GM18508 (cell line): ENCODE results near the gene TMEM168.
"Not testable (repeated sequence)": the region's sequence is repeated elsewhere in the genome, so short reads cannot be mapped to it uniquely, and the experiment has no call there.

Source experiments
- ATAC-seq: cut with Tn5 transposase; IDR thresholded peaks from one replicate; pipeline ENCODE4 v1.9.1; 2021; ENCODE audit warnings: moderate number of reproducible peaks; ENCODE audit not compliant: insufficient read depth, unreplicated experiment

The TMEM168 gene

DNA sequence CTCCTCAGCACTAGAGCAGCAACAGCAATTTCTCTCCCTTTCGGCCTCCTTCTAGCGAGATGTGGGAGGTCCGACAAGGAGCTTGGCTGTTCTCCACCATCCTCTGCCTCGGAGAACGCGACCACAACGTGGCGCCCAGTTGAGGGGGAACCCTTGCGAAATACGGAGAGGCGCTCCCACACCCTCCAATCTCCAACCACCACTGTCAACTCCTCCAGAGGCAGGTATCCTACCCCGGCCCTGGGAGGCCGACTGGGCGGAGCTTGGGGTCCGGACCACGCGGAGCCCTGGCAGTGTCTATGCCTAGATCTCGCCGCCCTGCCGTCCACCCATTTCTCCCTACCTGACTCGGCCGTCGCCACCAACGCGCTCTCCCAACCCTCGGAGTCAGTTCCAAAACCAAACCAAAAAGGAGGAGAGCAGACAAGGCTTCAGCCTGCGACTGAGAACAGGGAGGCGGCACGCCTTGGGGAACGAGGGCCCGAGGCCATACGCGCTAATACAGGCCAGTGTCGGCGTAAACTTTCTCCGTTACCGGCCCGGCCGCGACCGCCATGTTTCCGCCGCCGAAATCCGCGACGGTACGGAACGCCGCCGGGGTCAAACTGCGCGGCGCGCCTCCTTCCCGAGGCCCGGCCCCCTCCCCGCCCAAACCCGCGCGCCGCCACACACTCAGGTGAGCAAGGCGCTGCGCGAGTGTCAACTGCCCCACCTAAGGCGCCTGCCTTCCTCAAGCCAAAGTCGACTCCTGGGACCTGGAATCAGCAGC lies at the start of gene TMEM168:
TSS of gene TMEM168 (minus strand) at position 577 of the 769 bp plus-strand sequence. CDS start 5,568 bp downstream, outside the sequence.
- ATAC-seq, result peak; percentile 66

DNA sequence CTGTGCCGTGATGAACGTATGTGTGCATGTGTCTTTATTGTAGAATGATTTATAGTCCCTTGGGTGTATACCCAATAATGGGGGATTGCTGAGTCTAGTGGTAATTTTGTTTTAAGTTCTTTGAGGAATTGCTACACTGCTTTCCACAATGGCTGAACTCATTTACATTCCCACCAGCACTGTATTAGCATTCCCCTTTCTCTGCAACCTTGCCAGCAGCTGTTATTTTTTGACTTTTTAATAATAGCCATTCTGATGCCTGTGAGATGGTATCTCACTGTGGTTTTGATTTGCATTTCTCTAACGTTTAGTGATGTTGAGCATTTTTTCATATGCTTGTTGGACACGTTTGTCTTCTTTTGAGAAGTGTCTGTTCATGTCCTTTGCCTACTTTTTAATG lies 45.7 kb upstream of the TMEM168 start:
- not testable (repeated sequence) for ATAC-seq

DNA sequence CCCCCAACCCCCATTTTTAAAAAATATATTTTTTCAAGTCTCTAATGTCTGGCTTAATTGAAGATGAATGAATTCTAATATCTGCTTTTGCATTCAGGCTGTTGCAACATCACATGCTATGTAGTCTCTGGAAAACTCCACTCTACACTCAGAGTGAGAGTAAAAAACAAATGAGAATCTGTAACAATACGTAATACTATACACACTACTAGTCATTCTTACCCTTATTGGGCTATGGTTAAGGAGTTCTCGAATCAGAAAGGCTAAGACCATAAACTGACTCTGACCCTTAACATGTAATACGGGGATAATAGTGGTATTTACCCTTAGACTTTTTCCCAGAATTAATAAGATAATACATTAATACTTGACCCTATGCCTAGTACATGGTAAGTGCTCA lies 42.9 kb upstream of the TMEM168 start:
- no peak for ATAC-seq

DNA sequence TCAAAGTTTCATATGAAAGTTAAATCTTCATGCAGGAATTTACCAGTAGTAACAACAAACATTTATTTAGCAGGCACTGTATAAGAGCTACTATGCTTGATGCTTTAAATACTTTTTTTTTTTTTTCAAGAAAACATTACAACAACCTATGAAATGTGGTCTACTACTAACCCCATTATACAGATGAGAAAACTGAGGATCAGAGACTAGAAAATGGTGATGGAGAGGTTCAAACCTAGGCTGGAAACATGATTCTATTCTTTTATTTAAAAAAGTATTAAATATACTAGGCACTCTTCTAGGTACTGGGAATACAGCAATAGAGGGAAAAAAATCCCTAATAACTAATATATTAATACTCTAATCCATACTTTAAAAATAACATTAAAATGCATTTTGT lies 40.6 kb upstream of the TMEM168 start:
- no peak for ATAC-seq

DNA sequence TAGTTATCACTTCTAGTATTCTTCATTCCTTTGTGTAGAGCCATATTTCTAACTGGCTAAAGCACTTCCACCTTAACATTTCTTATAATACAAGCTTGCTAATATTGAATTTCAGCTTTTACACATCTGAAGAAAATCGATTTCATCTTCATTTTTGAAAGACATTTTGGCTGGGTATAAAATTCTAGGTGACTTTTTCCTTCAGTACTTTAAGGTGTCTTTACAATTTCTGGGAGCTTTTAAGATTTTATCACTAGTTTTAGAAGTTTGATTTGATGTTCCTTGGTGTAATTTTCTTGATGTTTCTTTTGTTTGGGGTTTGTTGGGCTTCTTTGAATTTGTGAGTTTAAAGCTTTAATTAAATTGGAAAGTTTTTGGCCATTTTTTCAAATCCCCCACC lies 38.5 kb upstream of the TMEM168 start:
- ATAC-seq, result no peak

- no peak for ATAC-seq
These were observed 31.2 kb upstream of the TMEM168 start for GRCh38 chr7:112821345-112821744.

GRCh38 chr7:112819536-112819935 lies 29.3 kb upstream of the TMEM168 start:
- ATAC-seq, result no peak

DNA sequence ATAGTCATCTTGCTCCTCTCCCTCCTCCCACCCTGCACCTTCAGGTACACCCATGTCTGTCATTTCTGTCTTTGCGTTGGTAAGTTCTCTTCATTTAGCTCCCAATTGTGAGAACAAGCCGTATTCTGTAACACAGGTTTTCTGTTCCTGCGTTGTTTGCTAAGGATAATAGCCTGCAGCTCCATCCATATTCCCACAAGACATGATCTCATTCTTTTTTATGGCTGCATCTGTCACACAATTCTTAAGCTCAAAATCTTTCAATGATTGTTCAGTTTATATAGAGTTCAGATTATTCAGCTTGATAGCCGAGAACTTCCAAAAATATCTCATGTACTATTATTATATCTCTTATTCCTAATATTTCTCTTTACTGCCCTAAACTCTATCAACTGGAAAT lies 16.0 kb upstream of the TMEM168 start:
- no peak for ATAC-seq

GRCh38 chr7:112802406-112802805 lies 12.2 kb upstream of the TMEM168 start:
- ATAC-seq, result no peak

- ATAC-seq, result no peak
These were observed 10.3 kb upstream of the TMEM168 start for GRCh38 chr7:112800486-112800885.

DNA sequence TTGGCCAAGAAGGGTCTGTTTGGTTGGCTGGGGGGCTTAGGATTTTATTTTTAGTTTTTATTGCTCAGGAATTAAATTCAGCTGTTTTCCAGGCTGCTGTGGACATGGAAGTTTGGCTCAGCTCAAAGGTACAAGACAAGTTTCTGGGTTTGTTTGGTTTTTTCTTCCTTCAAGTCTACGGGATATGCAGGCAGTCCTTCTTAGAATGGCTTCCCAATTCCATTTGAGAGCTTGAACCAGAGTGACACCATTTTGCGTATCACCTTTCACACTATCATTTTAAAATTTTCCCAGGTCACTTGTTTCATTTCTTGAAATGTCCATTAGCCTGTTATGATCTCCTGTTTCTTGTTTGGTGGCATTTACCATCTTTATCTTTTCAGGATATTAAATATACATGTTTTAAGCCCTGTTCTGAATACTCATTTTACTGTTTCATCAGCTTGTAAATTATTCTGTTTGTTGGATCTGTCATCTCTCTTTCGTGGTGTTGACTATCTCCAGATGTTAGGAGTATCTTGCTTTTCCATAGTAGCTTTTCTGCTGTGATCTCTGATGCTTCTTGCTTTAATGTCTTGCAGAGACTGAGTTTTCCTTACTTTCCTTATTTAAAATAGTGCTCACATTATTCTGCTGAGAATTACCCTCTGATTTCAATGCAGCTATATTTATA lies 9.4 kb upstream of the TMEM168 start:
- ATAC-seq, result no peak

GRCh38 chr7:112798274-112799159 lies 8.3 kb upstream of the TMEM168 start:
- ATAC-seq, result no peak

- ATAC-seq, result not testable (repeated sequence)
These were observed 6.4 kb upstream of the TMEM168 start for GRCh38 chr7:112796552-112796951.

GRCh38 chr7:112792441-112792840 lies 2.2 kb upstream of the TMEM168 start:
- ATAC-seq, result no peak

GRCh38 chr7:112791465-112792168 lies 1.4 kb upstream of the TMEM168 start:
- no peak for ATAC-seq

DNA sequence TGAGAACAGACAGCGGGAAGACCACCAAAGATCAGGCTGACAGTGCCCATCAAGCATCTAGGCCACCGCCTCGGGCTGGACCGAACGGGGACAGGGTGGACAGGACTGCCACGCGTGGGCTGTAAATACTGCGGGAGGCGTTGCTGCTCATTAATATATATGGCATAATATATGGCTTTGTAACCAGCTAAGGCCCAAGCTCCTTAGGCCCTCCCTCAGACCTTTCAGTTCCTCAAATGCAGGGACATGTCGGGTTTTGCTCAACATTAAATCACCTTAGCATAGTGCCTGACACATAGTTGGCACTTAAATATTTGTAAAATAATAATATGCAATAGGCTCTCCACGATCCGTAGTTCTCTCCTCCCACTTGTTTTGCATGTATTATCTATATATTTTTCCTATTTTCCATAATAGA lies 402 bp upstream of the TMEM168 start:
- ATAC-seq, result peak; percentile 57

DNA sequence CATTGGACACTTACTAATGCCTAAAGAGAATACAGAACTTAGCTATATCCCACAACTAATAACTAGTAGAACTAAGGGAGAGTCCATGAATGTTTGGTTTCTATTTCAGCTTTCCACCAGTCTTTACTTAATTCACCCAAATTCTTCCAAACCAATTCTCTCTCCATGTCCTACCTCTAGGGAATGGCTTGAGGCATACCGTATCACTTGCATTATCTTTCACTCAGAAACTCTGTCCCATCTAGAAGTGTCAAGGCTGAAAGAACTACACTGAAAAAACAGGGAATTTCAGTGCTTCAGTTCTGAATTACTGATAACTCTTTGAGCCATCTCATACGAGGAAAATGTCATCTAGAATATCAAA lies 758 bp downstream of the TMEM168 start:
- no peak for ATAC-seq

DNA sequence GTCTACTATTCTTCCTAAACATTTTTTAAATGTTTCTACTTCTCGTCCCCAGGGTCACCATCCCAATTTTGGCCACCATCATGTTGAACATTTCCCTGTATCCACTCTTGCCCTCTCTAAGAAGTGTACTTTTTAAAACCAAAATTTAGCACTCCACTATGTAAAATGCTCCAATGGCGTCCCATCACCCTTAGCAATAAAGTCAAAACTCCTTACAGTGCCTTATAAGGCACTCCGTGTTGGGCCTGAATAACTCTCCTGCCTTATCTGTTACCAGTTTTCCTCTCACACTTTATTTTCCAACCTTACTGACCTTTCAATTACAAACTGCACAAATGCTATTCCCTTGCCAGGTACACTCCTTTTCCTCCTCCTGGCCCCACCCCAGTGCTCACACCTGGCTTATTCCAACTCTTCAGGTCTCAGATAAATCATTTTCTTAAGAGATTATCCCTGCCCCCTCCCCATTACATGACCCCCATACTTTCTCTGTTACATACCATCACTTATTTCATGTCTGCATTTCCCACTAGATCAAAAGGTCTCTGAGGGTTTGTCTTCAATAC lies 1.3 kb downstream of the TMEM168 start:
- no peak for ATAC-seq

GRCh38 chr7:112784603-112785002 lies 5.6 kb downstream of the TMEM168 start:
- ATAC-seq, result no peak

- ATAC-seq, result peak; percentile 91
These were observed 7.7 kb downstream of the TMEM168 start for GRCh38 chr7:112782498-112782897.
